ENCODE results near the gene CLDN12. TPM values are rescaled to one million over a fixed set of nuclear protein-coding genes. Genes with fewer than 3 reads are reported as not detected.

CLDN12 gene
- total and polyA plus RNA-seq, 2 of the 13 experiments (the other 11 are each of a cell fraction or from before 2014, with no cell fraction given): 44.1 to 114 TPM

DNA sequence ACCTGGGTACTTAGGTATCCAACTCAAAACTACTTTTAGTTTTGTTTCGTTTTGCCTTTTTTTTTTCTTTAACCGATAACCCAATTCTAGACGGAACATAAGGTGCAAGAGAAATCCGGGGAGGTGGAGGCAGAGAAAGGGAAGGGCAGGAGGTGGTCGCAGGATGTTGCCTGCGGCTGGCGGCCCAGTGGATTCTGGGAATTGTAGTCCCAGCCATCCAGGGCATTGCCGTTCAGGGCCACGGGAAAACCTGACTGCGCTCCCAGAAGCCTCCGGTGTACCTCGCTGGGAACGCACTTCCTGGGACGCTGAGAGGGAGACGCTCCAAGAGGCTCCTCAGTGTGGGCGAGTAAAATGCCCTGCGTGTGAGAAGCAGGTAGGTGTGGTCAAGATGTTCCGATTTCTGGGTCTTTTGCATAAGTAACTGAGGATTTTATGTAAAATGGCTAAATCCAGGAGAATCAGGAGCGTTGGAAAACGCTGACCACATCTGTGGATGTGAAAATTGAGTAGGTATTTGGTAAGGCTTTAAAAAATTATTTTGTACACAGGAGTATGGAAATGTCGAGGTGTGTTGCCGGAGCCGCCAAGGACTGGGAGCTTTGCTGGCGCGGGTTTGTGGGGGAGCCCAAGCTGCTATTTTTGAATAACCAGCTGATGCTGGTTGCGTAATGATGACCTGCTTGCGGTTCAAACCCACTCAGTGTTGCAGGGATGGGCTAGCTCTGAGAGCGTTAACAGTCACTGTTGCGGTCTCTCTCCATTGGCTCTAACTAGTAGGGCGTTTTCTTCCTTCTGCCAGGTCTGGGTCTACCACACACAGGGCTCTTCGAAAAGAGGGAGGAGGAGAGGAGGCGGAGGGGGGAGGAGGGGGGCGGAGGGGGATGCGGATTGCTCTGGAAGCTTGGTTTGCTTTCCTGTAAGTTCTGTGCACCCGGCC, at the start of gene CLDN12 (continued):
- TF ChIP-seq, protein P1, sequence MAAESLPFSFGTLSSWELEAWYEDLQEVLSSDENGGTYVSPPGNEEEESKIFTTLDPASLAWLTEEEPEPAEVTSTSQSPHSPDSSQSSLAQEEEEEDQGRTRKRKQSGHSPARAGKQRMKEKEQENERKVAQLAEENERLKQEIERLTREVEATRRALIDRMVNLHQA (CRISPR knock-in tag; IDR thresholded peaks at IDR 0.05): 0 out of 2 replicates have a peak, but pooled peaks have one; percentile 31
- TF ChIP-seq ZNF33A (CRISPR knock-in tag; IDR thresholded peaks at IDR 0.05; ENCODE audit: borderline replicate concordance): peak; percentile 97
- no peak for TF ChIP-seq HNRNPK (IDR thresholded peaks at IDR 0.05; ENCODE audit: low read depth, low read length, poor library complexity, severe bottlenecking)
- TF ChIP-seq ZNF543 (CRISPR knock-in tag; IDR thresholded peaks at IDR 0.05): no peak
- TF ChIP-seq, protein P2, sequence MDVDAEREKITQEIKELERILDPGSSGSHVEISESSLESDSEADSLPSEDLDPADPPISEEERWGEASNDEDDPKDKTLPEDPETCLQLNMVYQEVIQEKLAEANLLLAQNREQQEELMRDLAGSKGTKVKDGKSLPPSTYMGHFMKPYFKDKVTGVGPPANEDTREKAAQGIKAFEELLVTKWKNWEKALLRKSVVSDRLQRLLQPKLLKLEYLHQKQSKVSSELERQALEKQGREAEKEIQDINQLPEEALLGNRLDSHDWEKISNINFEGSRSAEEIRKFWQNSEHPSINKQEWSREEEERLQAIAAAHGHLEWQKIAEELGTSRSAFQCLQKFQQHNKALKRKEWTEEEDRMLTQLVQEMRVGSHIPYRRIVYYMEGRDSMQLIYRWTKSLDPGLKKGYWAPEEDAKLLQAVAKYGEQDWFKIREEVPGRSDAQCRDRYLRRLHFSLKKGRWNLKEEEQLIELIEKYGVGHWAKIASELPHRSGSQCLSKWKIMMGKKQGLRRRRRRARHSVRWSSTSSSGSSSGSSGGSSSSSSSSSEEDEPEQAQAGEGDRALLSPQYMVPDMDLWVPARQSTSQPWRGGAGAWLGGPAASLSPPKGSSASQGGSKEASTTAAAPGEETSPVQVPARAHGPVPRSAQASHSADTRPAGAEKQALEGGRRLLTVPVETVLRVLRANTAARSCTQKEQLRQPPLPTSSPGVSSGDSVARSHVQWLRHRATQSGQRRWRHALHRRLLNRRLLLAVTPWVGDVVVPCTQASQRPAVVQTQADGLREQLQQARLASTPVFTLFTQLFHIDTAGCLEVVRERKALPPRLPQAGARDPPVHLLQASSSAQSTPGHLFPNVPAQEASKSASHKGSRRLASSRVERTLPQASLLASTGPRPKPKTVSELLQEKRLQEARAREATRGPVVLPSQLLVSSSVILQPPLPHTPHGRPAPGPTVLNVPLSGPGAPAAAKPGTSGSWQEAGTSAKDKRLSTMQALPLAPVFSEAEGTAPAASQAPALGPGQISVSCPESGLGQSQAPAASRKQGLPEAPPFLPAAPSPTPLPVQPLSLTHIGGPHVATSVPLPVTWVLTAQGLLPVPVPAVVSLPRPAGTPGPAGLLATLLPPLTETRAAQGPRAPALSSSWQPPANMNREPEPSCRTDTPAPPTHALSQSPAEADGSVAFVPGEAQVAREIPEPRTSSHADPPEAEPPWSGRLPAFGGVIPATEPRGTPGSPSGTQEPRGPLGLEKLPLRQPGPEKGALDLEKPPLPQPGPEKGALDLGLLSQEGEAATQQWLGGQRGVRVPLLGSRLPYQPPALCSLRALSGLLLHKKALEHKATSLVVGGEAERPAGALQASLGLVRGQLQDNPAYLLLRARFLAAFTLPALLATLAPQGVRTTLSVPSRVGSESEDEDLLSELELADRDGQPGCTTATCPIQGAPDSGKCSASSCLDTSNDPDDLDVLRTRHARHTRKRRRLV (CRISPR knock-in tag; IDR thresholded peaks at IDR 0.05): 0 out of 2 replicates have a peak, but pooled peaks have one; percentile 58
- TF ChIP-seq ARID2 (CRISPR knock-in tag; IDR thresholded peaks at IDR 0.05; ENCODE audit: borderline replicate concordance): no peak
- TF ChIP-seq NFKBIZ (CRISPR knock-in tag; IDR thresholded peaks at IDR 0.05): peak; percentile 62; the same call in 1 of the 2 replicates
- TF ChIP-seq JUNB (CRISPR knock-in tag; IDR thresholded peaks at IDR 0.05; ENCODE audit: borderline replicate concordance): no peak
- peak; percentile 78; the same call in 1 of the 2 replicates for TF ChIP-seq SNAPC2 (CRISPR knock-in tag; IDR thresholded peaks at IDR 0.05)
- TF ChIP-seq ASH2L (IDR thresholded peaks at IDR 0.05; ENCODE audit: insufficient read length, low read depth, low read length): no peak
- TF ChIP-seq SIX1 (CRISPR knock-in tag; IDR thresholded peaks at IDR 0.05; ENCODE audit: borderline replicate concordance): no peak
- 0 out of 2 replicates have a peak, but pooled peaks have one; percentile 28 for TF ChIP-seq ZNF768 (CRISPR knock-in tag; IDR thresholded peaks at IDR 0.05)
- no peak for TF ChIP-seq SRSF9 (IDR thresholded peaks at IDR 0.05; ENCODE audit: borderline replicate concordance, insufficient read depth, low read depth, low read length, poor library complexity, severe bottlenecking)
- no peak for TF ChIP-seq NR1H2 (CRISPR knock-in tag; IDR thresholded peaks at IDR 0.05; ENCODE audit: borderline replicate concordance, low read depth)
- TF ChIP-seq ZSCAN30 (CRISPR knock-in tag; IDR thresholded peaks at IDR 0.05): no peak
- TF ChIP-seq, protein P3, sequence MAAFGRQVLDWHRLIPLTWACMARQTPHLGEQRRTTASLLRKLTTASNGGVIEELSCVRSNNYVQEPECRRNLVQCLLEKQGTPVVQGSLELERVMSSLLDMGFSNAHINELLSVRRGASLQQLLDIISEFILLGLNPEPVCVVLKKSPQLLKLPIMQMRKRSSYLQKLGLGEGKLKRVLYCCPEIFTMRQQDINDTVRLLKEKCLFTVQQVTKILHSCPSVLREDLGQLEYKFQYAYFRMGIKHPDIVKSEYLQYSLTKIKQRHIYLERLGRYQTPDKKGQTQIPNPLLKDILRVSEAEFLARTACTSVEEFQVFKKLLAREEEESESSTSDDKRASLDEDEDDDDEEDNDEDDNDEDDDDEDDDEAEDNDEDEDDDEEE (CRISPR knock-in tag; IDR thresholded peaks at IDR 0.05): no peak
- TF ChIP-seq WIZ (CRISPR knock-in tag; IDR thresholded peaks at IDR 0.05): no peak
- TF ChIP-seq BHLHE40 (IDR thresholded peaks at IDR 0.05; ENCODE audit: low read length): no peak
- no peak for TF ChIP-seq KDM1A (CRISPR knock-in tag; IDR thresholded peaks at IDR 0.05)
- no peak for TF ChIP-seq EZH2 (conservative IDR thresholded peaks at IDR 0.05; ENCODE audit: low read depth, low read length)
- TF ChIP-seq NFIB (CRISPR knock-in tag; IDR thresholded peaks at IDR 0.05; ENCODE audit: borderline replicate concordance): no peak
- TF ChIP-seq ZNF788 (CRISPR knock-in tag; IDR thresholded peaks at IDR 0.05; ENCODE audit: borderline replicate concordance): peak; percentile 16; the same call in 1 of the 2 replicates

All from HepG2 (cell line).